Testis (tissue), 2 donors: ENCODE data around the gene MORN2.

ENCODE experiments used
- POLR2A ChIP-seq: fragments of 450-650 bp; IDR thresholded peaks from one replicate; pipeline ENCODE4 v1.6.1; 2017; ENCODE audit warnings: antibody characterized with exemption, mild to moderate bottlenecking, moderate library complexity
- TF ChIP-seq, protein P1 (sequence below), 3 experiments: fragments of 450-650 bp in 2 of 3; fragments of 200-600 bp in 1 of 3; sonication (generic) in 1 of 3; IDR thresholded peaks; one replicate each; pipeline ENCODE4 v1.5.1; 2016 to 2019; ENCODE audit warnings: antibody characterized with exemption in 3 of 3, mild to moderate bottlenecking in 2 of 3, moderate library complexity in 1 of 3

DNA sequence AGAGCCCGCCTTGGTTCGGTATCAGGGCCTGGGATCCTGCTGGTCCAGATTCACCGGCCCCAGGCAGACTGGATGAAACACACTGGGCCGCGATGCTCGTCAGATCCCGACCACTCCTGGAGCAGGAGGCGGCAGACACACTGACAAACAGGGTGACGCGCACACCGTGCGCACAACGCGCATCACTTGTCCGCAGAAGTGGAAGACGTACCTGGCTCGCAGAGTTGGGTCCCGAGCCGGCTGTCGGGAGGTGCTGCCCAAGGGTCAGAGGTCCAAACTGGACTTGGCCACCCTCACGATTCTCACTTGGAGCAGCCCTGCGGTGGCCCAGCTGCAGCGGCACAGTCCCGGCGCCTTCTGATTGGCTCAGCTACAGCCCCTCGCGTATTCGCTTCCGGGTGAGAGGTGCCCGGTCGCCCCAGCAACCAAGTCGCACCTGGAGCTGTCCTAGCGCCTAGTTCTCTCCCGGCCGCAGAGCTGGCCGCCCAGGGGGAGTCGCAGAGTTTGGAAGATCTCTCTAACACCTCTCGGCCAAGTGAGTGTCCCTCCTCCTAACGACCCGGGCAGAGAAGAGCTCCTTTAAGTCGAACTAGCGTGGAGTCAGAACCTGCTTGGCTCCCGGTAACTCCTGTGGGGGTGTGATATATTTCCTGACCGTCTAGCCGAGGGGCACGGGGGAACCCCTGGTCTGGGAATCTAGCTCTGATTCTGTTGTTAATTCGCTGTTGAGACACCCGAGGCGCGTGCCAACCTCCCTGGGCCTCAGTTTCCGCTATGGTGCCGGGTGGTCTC, at the start of gene MORN2, which contains the start of gene DHX57:
- TF ChIP-seq, protein P1, sequence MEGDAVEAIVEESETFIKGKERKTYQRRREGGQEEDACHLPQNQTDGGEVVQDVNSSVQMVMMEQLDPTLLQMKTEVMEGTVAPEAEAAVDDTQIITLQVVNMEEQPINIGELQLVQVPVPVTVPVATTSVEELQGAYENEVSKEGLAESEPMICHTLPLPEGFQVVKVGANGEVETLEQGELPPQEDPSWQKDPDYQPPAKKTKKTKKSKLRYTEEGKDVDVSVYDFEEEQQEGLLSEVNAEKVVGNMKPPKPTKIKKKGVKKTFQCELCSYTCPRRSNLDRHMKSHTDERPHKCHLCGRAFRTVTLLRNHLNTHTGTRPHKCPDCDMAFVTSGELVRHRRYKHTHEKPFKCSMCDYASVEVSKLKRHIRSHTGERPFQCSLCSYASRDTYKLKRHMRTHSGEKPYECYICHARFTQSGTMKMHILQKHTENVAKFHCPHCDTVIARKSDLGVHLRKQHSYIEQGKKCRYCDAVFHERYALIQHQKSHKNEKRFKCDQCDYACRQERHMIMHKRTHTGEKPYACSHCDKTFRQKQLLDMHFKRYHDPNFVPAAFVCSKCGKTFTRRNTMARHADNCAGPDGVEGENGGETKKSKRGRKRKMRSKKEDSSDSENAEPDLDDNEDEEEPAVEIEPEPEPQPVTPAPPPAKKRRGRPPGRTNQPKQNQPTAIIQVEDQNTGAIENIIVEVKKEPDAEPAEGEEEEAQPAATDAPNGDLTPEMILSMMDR (IDR thresholded peaks at IDR 0.05) = no peak
- TF ChIP-seq POLR2A = no peak
